ENCODE measurements around the gene LMNTD1. TPM values are rescaled to one million over a fixed set of nuclear protein-coding genes. Genes with fewer than 3 reads are reported as not detected.

Gene LMNTD1
- total RNA-seq, 1 donor from 2014 or later, result not detected

DNA sequence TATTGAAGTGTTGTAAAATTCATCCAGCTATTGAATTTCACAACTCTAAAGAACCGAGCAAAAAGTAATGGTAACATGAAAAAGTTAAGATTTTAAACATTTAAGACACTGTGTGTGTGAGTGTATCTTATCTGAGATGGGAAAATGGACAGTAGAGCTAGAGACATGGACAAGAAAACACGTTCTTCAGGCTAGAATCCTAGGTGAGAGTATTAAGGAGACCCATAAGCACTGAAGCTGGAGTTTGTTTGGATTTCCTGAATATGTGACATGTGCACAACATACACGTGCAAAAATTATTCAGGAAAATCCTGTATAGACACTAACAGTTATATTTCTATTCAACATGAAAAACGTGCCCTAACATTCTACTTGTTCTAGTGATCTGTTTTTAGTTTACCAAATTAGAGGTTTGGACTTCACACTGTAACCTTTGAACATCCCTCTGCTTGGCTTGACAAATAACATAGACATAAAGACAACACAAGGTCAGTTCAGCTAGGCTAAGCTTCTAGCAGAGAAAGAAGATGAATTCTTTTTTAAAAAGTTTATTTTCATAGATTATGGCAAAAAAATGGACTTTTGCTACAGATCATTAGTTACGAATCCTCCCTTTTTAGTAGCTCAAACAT is 31.3 kb downstream of the LMNTD1 start:
- H3K9me3 Mint-ChIP-seq (ENCODE audit: unreplicated experiment), result no peaks in the 10 kb centered on the region
- H3K27me3 Mint-ChIP-seq (ENCODE audit: unreplicated experiment), result no peaks in the 10 kb centered on the region

DNA sequence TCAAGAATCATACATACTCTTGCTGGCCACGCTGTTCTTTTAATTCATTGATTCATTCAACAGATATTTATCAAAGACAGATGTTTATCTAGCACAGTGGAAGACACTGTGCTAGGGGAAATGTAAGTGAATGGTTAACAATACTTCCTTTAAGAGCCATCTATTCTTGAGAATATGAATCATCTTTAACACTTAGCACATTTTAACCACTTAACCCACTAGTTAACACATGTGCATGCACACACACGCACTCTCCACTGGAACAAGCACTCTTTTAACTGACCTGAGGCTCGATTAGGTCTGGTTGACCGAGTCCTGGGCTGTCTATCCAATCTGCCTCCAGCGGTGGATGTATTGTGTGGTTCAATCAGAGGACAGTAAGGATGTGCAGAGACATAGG is 34.6 kb downstream of the LMNTD1 start:
- Mint-ChIP-seq H3K27me3 (ENCODE audit: unreplicated experiment) (no peaks in the 10 kb centered on the region), H3K9me3 (ENCODE audit: unreplicated experiment) (no peaks in the 10 kb centered on the region), H3K36me3 (ENCODE audit: unreplicated experiment) (no peaks in the 10 kb centered on the region), H3K27ac (ENCODE audit: unreplicated experiment) (no peak overlapping the region), H3K4me1 (ENCODE audit: unreplicated experiment) (peaks cover 10% of the 10 kb centered on the region), H3K4me3 (ENCODE audit: unreplicated experiment) (no peak overlapping the region)
- TF ChIP-seq, protein P1, sequence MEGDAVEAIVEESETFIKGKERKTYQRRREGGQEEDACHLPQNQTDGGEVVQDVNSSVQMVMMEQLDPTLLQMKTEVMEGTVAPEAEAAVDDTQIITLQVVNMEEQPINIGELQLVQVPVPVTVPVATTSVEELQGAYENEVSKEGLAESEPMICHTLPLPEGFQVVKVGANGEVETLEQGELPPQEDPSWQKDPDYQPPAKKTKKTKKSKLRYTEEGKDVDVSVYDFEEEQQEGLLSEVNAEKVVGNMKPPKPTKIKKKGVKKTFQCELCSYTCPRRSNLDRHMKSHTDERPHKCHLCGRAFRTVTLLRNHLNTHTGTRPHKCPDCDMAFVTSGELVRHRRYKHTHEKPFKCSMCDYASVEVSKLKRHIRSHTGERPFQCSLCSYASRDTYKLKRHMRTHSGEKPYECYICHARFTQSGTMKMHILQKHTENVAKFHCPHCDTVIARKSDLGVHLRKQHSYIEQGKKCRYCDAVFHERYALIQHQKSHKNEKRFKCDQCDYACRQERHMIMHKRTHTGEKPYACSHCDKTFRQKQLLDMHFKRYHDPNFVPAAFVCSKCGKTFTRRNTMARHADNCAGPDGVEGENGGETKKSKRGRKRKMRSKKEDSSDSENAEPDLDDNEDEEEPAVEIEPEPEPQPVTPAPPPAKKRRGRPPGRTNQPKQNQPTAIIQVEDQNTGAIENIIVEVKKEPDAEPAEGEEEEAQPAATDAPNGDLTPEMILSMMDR (IDR thresholded peaks at IDR 0.05), result no peak
- DNase-seq (ENCODE audit: extremely low spot score, unreplicated experiment), result no peak

More for the DNA sequence above, 31.3 kb downstream of the LMNTD1 start:
- Mint-ChIP-seq H3K4me1 (ENCODE audit: unreplicated experiment) (peaks cover 10% of the 10 kb centered on the region), H3K36me3 (ENCODE audit: unreplicated experiment) (no peaks in the 10 kb centered on the region), H3K4me3 (ENCODE audit: unreplicated experiment) (no peak overlapping the region), H3K27ac (ENCODE audit: unreplicated experiment) (no peak overlapping the region)
- no peak for DNase-seq (ENCODE audit: extremely low spot score, unreplicated experiment)
- TF ChIP-seq, protein P1 (IDR thresholded peaks at IDR 0.05), result no peak

DNA sequence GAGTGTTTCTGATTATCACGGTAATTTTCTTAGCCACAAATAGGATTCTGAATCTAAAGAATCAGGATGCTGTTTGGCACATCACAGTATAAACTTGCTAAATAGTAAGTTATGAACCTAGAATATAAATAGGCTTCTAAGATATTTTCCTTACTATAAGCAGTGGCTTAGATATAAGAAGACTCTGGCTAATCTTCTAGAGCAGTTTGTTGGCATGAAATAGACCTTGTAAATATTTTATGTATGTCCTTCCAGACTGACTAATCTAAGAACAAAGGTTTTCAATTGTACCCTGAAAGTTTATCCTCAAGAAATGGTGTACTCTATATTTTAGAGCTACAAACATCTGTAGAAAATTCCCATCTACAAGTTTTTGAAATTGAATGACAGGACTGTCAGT is 48.3 kb downstream of the LMNTD1 start:
- no peaks in the 10 kb centered on the region for H3K27me3 Mint-ChIP-seq (ENCODE audit: unreplicated experiment)
- no peak overlapping the region for H3K4me3 Mint-ChIP-seq (ENCODE audit: unreplicated experiment)
- no peak overlapping the region for H3K27ac Mint-ChIP-seq (ENCODE audit: unreplicated experiment)
- no peak for DNase-seq (ENCODE audit: extremely low spot score, unreplicated experiment)
- H3K36me3 Mint-ChIP-seq (ENCODE audit: unreplicated experiment), result no peaks in the 10 kb centered on the region
- H3K9me3 Mint-ChIP-seq (ENCODE audit: unreplicated experiment), result no peaks in the 10 kb centered on the region
- TF ChIP-seq, protein P1 (IDR thresholded peaks at IDR 0.05), result no peak
- no peaks in the 10 kb centered on the region for H3K4me1 Mint-ChIP-seq (ENCODE audit: unreplicated experiment)

DNA sequence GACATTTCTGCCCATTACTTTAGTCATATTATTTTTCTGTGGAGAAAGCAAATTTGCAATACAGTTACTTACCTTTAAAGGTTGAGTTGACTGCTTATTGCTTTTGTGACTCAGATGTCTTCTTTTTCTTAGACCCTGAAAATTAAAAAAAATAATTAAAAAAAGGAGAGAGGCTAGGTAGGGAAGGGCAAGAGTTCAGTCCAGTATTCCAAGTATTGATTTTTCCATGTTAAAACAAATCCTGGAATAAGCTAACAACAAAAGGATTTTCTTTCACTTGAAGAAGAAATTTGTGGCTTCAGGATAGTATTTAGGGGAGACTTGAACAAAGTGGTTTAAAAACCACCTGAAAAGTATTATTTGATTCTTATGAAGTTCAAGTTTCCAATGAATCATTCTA is 49.4 kb downstream of the LMNTD1 start:
- TF ChIP-seq, protein P1 (IDR thresholded peaks at IDR 0.05), result no peak
- Mint-ChIP-seq H3K4me3 (ENCODE audit: unreplicated experiment) (no peak overlapping the region), H3K9me3 (ENCODE audit: unreplicated experiment) (no peaks in the 10 kb centered on the region), H3K4me1 (ENCODE audit: unreplicated experiment) (no peaks in the 10 kb centered on the region), H3K27me3 (ENCODE audit: unreplicated experiment) (no peaks in the 10 kb centered on the region), H3K36me3 (ENCODE audit: unreplicated experiment) (no peaks in the 10 kb centered on the region), H3K27ac (ENCODE audit: unreplicated experiment) (no peak overlapping the region)
- DNase-seq (ENCODE audit: extremely low spot score, unreplicated experiment), result no peak

DNA sequence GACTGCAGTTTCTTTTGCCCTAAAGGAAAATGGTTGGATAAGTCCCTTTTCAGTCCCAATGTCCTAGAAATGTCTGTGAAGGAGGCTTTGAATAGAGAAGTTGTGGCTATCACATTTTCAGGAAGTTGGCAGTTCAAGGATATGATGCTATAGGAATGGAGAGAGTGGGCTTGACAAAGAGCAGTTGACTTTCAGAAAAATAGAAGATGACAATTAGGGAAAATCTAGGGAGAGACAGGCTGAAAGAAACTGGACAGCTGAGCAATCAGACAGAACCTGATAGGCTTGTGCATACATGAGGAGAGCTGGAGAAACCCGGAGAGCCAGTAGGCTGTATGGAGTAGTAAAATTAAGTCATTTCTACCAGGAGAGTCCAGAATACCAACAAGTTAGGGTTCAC is 50.5 kb downstream of the LMNTD1 start:
- H3K4me1 Mint-ChIP-seq (ENCODE audit: unreplicated experiment), result no peaks in the 10 kb centered on the region

More for the DNA sequence above, 50.5 kb downstream of the LMNTD1 start:
- H3K27ac Mint-ChIP-seq (ENCODE audit: unreplicated experiment), result no peak overlapping the region
- H3K9me3 Mint-ChIP-seq (ENCODE audit: unreplicated experiment), result no peaks in the 10 kb centered on the region
- no peak for DNase-seq (ENCODE audit: extremely low spot score, unreplicated experiment)
- H3K36me3 Mint-ChIP-seq (ENCODE audit: unreplicated experiment), result no peaks in the 10 kb centered on the region
- no peak overlapping the region for H3K4me3 Mint-ChIP-seq (ENCODE audit: unreplicated experiment)
- TF ChIP-seq, protein P1 (IDR thresholded peaks at IDR 0.05), result no peak
- H3K27me3 Mint-ChIP-seq (ENCODE audit: unreplicated experiment), result no peaks in the 10 kb centered on the region
